Ascending aorta (tissue), 2 donors: ENCODE results near the gene UBL4A. TPM values are rescaled to one million over a fixed set of nuclear protein-coding genes. Genes with fewer than 3 reads are reported as not detected.

Experiments used
- DNase-seq, 2 donors: peaks; one replicate each; pipeline ENCODE4 v3.0.0-alpha.2; 2019; ENCODE audit warnings: low spot score in 2 of 2
- H3K27ac ChIP-seq, 2 donors: fragments of 200-600 bp; sonication (generic); one replicate each; pipeline ENCODE4 v1.5.1; 2016 to 2017; ENCODE audit warnings: mild to moderate bottlenecking in 1 of 2
- H3K27me3 ChIP-seq: fragments of 200-600 bp; sonication (generic); one replicate; pipeline ENCODE4 v1.5.1; 2017
- H3K36me3 ChIP-seq, 2 donors: fragments of 200-600 bp; sonication (generic); one replicate each; pipeline ENCODE4 v1.5.1; 2016
- H3K4me1 ChIP-seq, 2 donors: fragments of 200-600 bp; sonication (generic); one replicate each; pipeline ENCODE4 v1.5.1; 2016 to 2017; ENCODE audit warnings: mild to moderate bottlenecking in 1 of 2
- H3K4me3 ChIP-seq, 2 donors: fragments of 200-600 bp; sonication (generic); one replicate each; pipeline ENCODE4 v1.5.1; 2016 to 2017; ENCODE audit warnings: mild to moderate bottlenecking in 1 of 2
- H3K9me3 ChIP-seq, 2 donors: fragments of 200-600 bp; sonication (generic); one replicate each; pipeline ENCODE4 v1.5.1; 2016
- CTCF ChIP-seq, 3 experiments: fragments of 200-600 bp in 2 of 3; fragments of 450-650 bp in 1 of 3; sonication (generic) in 2 of 3; IDR thresholded peaks; one replicate each; pipeline ENCODE4 v1.5.1; 2016 to 2019; ENCODE audit warnings: antibody characterized with exemption in 3 of 3, mild to moderate bottlenecking in 1 of 3, moderate library complexity in 1 of 3
- intact Hi-C: fragments of 100-400 bp; cut with DNase I; formaldehyde crosslinking; loops from one replicate; pipeline ENCODE4 v1.15.1; 2023
- total RNA-seq: library from RNA; depleted of rRNA; stranded (reverse); fragments of >200 nt; gene quantifications from one replicate; pipeline ENCODE4 v1.1.0, GENCODE V29; 2016

The UBL4A gene
- total RNA-seq, 1 donor from 2014 or later: 127 TPM

GRCh38 chrX:154484255-154485149, 1.9 kb downstream of the UBL4A start:
- no peak overlapping the region for H3K4me3 ChIP-seq
- H3K36me3 ChIP-seq: peaks cover 0 to 6% of the 10 kb centered on the region in 2 donors
- no peaks in the 10 kb centered on the region for H3K9me3 ChIP-seq
- DNase-seq: no peak
- H3K27ac ChIP-seq: no peak overlapping the region
- TF ChIP-seq CTCF (IDR thresholded peaks at IDR 0.05): no peak
- H3K4me1 ChIP-seq: peaks cover 0 to 11% of the 10 kb centered on the region in 2 donors
- intact Hi-C loops: loop anchor here (5.0 kb wide), 1 partner anchor 48 kb away; no protein-coding TSS in a partner anchor
- H3K27me3 ChIP-seq: no peaks in the 10 kb centered on the region

GRCh38 chrX:154483325-154483724, 3.1 kb downstream of the UBL4A start:
- Histone ChIP-seq H3K27me3 (no peaks in the 10 kb centered on the region), H3K4me3 (no peak overlapping the region), H3K36me3 (peaks cover 0 to 6% of the 10 kb centered on the region in 2 donors), H3K27ac (no peak overlapping the region), H3K4me1 (peaks cover 0 to 6% of the 10 kb centered on the region in 2 donors), H3K9me3 (no peaks in the 10 kb centered on the region)
- DNase-seq: no peak
- no peak for TF ChIP-seq CTCF (IDR thresholded peaks at IDR 0.05)
- intact Hi-C loops: no loop called here

- H3K27ac ChIP-seq: no peak overlapping the region
- DNase-seq: no peak
- H3K36me3 ChIP-seq: peaks cover 0 to 2% of the 10 kb centered on the region in 2 donors
- H3K9me3 ChIP-seq: no peaks in the 10 kb centered on the region
- no peak overlapping the region for H3K4me3 ChIP-seq
- no peaks in the 10 kb centered on the region for H3K27me3 ChIP-seq
- intact Hi-C loops: no loop called here
- TF ChIP-seq CTCF (IDR thresholded peaks at IDR 0.05): no peak
- H3K4me1 ChIP-seq: peaks cover 0 to 6% of the 10 kb centered on the region in 2 donors
These were observed 3.6 kb downstream of the UBL4A start for GRCh38 chrX:154482786-154483185.

GRCh38 chrX:154481911-154482601, 4.4 kb downstream of the UBL4A start:
- no peak for DNase-seq
- Histone ChIP-seq H3K27ac (no peak overlapping the region), H3K4me1 (peaks cover 0 to 6% of the 10 kb centered on the region in 2 donors), H3K36me3 (no peaks in the 10 kb centered on the region), H3K27me3 (no peaks in the 10 kb centered on the region), H3K4me3 (no peak overlapping the region), H3K9me3 (no peaks in the 10 kb centered on the region)
- TF ChIP-seq CTCF (IDR thresholded peaks at IDR 0.05): no peak
- intact Hi-C loops: no loop called here

GRCh38 chrX:154481195-154481594, 5.2 kb downstream of the UBL4A start:
- DNase-seq: no peak
- no peak overlapping the region for H3K27ac ChIP-seq
- TF ChIP-seq CTCF (IDR thresholded peaks at IDR 0.05): no peak

More at GRCh38 chrX:154481195-154481594, 5.2 kb downstream of the UBL4A start:
- Histone ChIP-seq H3K4me1 (peaks cover 0 to 6% of the 10 kb centered on the region in 2 donors), H3K9me3 (no peaks in the 10 kb centered on the region), H3K27me3 (no peaks in the 10 kb centered on the region), H3K36me3 (no peaks in the 10 kb centered on the region), H3K4me3 (no peak overlapping the region)
- intact Hi-C loops: no loop called here
